SK-N-SH treated with all-trans-retinoic acid at 6 μM for 48 hours (cell line): ENCODE results near the gene SLC25A25.

Source experiments
- ARNTL ChIP-seq: fragments of 450-650 bp; formaldehyde crosslinking; IDR thresholded peaks from 2 replicates; pipeline ENCODE4 v1.5.0; 2020; ENCODE audit warnings: low read depth, mild to moderate bottlenecking, moderate library complexity, borderline replicate concordance
- CREB5 ChIP-seq: fragments of 250-450 bp; sonication (Bioruptor Pico); IDR thresholded peaks from 2 replicates; pipeline ENCODE4 v1.5.1; 2020; ENCODE audit warnings: low read depth, mild to moderate bottlenecking, moderate library complexity
- PATZ1 ChIP-seq: fragments of 250-450 bp; sonication (Bioruptor Pico); IDR thresholded peaks from 2 replicates; pipeline ENCODE4 v1.8.0; 2020; ENCODE audit warnings: mild to moderate bottlenecking, moderate library complexity, borderline replicate concordance
- RARB ChIP-seq: fragments of 250-450 bp; sonication (Bioruptor Pico); IDR thresholded peaks from 2 replicates; pipeline ENCODE4 v1.8.0; 2021; ENCODE audit warnings: mild to moderate bottlenecking, moderate library complexity
- SNAI2 ChIP-seq: fragments of 250-450 bp; sonication (Bioruptor Pico); IDR thresholded peaks from 2 replicates; pipeline ENCODE4 v1.5.0; 2020; ENCODE audit warnings: mild to moderate bottlenecking, moderate library complexity
- TCF4 ChIP-seq: fragments of 250-450 bp; sonication (Bioruptor Pico); IDR thresholded peaks from 2 replicates; pipeline ENCODE4 v1.8.0; 2021; ENCODE audit warnings: mild to moderate bottlenecking, moderate library complexity, borderline replicate concordance
- TSHZ2 ChIP-seq: fragments of 250-450 bp; sonication (Bioruptor Pico); IDR thresholded peaks from 2 replicates; pipeline ENCODE4 v1.5.0; 2020; ENCODE audit warnings: mild to moderate bottlenecking, moderate library complexity
- ZFP3 ChIP-seq: fragments of 250-450 bp; sonication (Bioruptor Pico); IDR thresholded peaks from 2 replicates; pipeline ENCODE4 v1.5.0; 2020; ENCODE audit warnings: mild to moderate bottlenecking, moderate library complexity
- ZFP30 ChIP-seq: fragments of 450-650 bp; formaldehyde crosslinking; IDR thresholded peaks from 2 replicates; pipeline ENCODE4 v1.5.0; 2022; ENCODE audit warnings: mild to moderate bottlenecking, moderate library complexity

GRCh38 chr9:128089299-128089698, 21.3 kb downstream of the SLC25A25 start:
- TF ChIP-seq ZFP30 (CRISPR knock-in tag): no peak
- no peak for TF ChIP-seq CREB5 (CRISPR knock-in tag)
- no peak for TF ChIP-seq SNAI2 (CRISPR knock-in tag)
- no peak for TF ChIP-seq PATZ1 (CRISPR knock-in tag)
- TF ChIP-seq ZFP3 (CRISPR knock-in tag): no peak
- TF ChIP-seq RARB (CRISPR knock-in tag): no peak
- no peak for TF ChIP-seq TSHZ2 (CRISPR knock-in tag)
- no peak for TF ChIP-seq TCF4 (CRISPR knock-in tag)
- no peak for TF ChIP-seq ARNTL (CRISPR knock-in tag)
